GM19043 (cell line): ENCODE measurements around the gene PGR.
A peak's percentile ranks its signal among the peaks of the same experiment; 100 is the strongest.
"Not testable (repeated sequence)": the region's sequence is repeated elsewhere in the genome, so short reads cannot be mapped to it uniquely, and the experiment has no call there.

ENCODE experiments used
- ATAC-seq: cut with Tn5 transposase; IDR thresholded peaks from one replicate; pipeline ENCODE4 v1.9.1; 2021; ENCODE audit warnings: low read depth; ENCODE audit not compliant: unreplicated experiment

The PGR gene

GRCh38 chr11:101013702-101014101 lies 115.9 kb downstream of the PGR start:
- ATAC-seq: not testable (repeated sequence)

GRCh38 chr11:101011881-101012280 lies 117.7 kb downstream of the PGR start:
- ATAC-seq: no peak

- no peak for ATAC-seq
These were observed 118.7 kb downstream of the PGR start for GRCh38 chr11:101010899-101011298.

GRCh38 chr11:101009690-101010055 lies 119.9 kb downstream of the PGR start:
- ATAC-seq: no peak

- ATAC-seq: no peak
These were observed 120.5 kb downstream of the PGR start for GRCh38 chr11:101008961-101009689.

GRCh38 chr11:101003468-101003867 lies 126.1 kb downstream of the PGR start:
- ATAC-seq: no peak

- ATAC-seq: no peak
These were observed 129.9 kb downstream of the PGR start for GRCh38 chr11:100999756-101000155.

GRCh38 chr11:100994966-100995365 lies 134.6 kb downstream of the PGR start:
- ATAC-seq: no peak

GRCh38 chr11:100991541-100991940 lies 138.1 kb downstream of the PGR start:
- ATAC-seq: no peak

- no peak for ATAC-seq
These were observed 138.7 kb downstream of the PGR start for GRCh38 chr11:100990931-100991330.

- ATAC-seq: peak; percentile 52
These were observed 144.9 kb downstream of the PGR start for GRCh38 chr11:100984668-100985067.

GRCh38 chr11:100981196-100981824 lies 148.3 kb downstream of the PGR start:
- ATAC-seq: no peak

GRCh38 chr11:100980156-100980555 lies 149.5 kb downstream of the PGR start:
- no peak for ATAC-seq
